RWPE2 (cell line): ENCODE data around the gene PCYT2.
A peak's percentile ranks its signal among the peaks of the same experiment; 100 is the strongest.

Experiments
- ATAC-seq: fragments of 200-7000 bp; cut with Tn5 transposase; 3 replicates; pipeline ENCODE4 v1.9.1; 2021; ENCODE audit warnings: low read depth
- DNase-seq: peaks from one replicate; pipeline ENCODE4 v3.0.0-alpha.2; 2020; ENCODE audit warnings: low spot score
- H3K27ac ChIP-seq: fragments of 450-650 bp; 2 replicates; pipeline ENCODE4 v1.5.1; 2017; ENCODE audit warnings: mild to moderate bottlenecking; ENCODE audit not compliant: poor library complexity, severe bottlenecking
- H3K27me3 ChIP-seq: fragments of 250-450 bp; sonication (Bioruptor Pico); 2 replicates; pipeline ENCODE4 v1.5.1; 2021; ENCODE audit warnings: mild to moderate bottlenecking, moderate library complexity; ENCODE audit not compliant: insufficient read depth, poor library complexity, severe bottlenecking
- H3K36me3 ChIP-seq: fragments of 250-450 bp; sonication (Bioruptor Pico); 2 replicates; pipeline ENCODE4 v1.5.1; 2020; ENCODE audit warnings: low read depth, mild to moderate bottlenecking, moderate library complexity
- H3K4me1 ChIP-seq: fragments of 250-450 bp; sonication (Bioruptor Pico); 2 replicates; pipeline ENCODE4 v1.5.1; 2021; ENCODE audit warnings: mild to moderate bottlenecking, moderate library complexity; ENCODE audit not compliant: insufficient read depth, poor library complexity, severe bottlenecking
- H3K4me3 ChIP-seq: fragments of 250-450 bp; sonication (Bioruptor Pico); 2 replicates; pipeline ENCODE4 v1.5.1; 2021; ENCODE audit warnings: mild to moderate bottlenecking, moderate library complexity; ENCODE audit not compliant: severe bottlenecking
- H3K9me3 ChIP-seq: fragments of 250-450 bp; sonication (Bioruptor Pico); 2 replicates; pipeline ENCODE4 v1.5.1; 2021; ENCODE audit warnings: mild to moderate bottlenecking, moderate library complexity; ENCODE audit not compliant: severe bottlenecking
- CTCF ChIP-seq: fragments of 450-650 bp; IDR thresholded peaks from one replicate; pipeline ENCODE4 v1.5.1; 2017; ENCODE audit warnings: mild to moderate bottlenecking, moderate library complexity; ENCODE audit not compliant: poor library complexity, severe bottlenecking

PCYT2 gene

GRCh38 chr17:81931557-81932332 is 20.5 kb upstream of the PCYT2 start:
- DNase-seq (no peak), ATAC-seq (peak; percentile 1; the same call in 2 of the 3 replicates)
- H3K27me3 ChIP-seq: no peaks in the 10 kb centered on the region
- H3K9me3 ChIP-seq: no peaks in the 10 kb centered on the region
- H3K4me3 ChIP-seq: no peak overlapping the region
- no peak overlapping the region for H3K27ac ChIP-seq
- H3K4me1 ChIP-seq: no peaks in the 10 kb centered on the region
- H3K36me3 ChIP-seq: peaks cover 24% of the 10 kb centered on the region
- TF ChIP-seq CTCF: no peak

- peaks cover 2% of the 10 kb centered on the region for H3K4me1 ChIP-seq
- H3K36me3 ChIP-seq: peaks cover 24% of the 10 kb centered on the region
- ATAC-seq (no peak), DNase-seq (no peak)
- H3K9me3 ChIP-seq: no peaks in the 10 kb centered on the region
- no peak overlapping the region for H3K4me3 ChIP-seq
- TF ChIP-seq CTCF: no peak
- no peaks in the 10 kb centered on the region for H3K27me3 ChIP-seq
- no peak overlapping the region for H3K27ac ChIP-seq
These were observed 20.0 kb upstream of the PCYT2 start for GRCh38 chr17:81931189-81931556.

- Histone ChIP-seq H3K27me3 (no peaks in the 10 kb centered on the region), H3K27ac (no peak overlapping the region), H3K4me3 (no peak overlapping the region), H3K4me1 (peaks cover 5% of the 10 kb centered on the region), H3K9me3 (no peaks in the 10 kb centered on the region), H3K36me3 (peaks cover 20% of the 10 kb centered on the region)
- DNase-seq (no peak), ATAC-seq (no peak)
- TF ChIP-seq CTCF: no peak
These were observed 19.2 kb upstream of the PCYT2 start for GRCh38 chr17:81930142-81931125.

- ATAC-seq (no peak), DNase-seq (no peak)
- H3K27ac ChIP-seq: no peak overlapping the region
- peaks cover 5% of the 10 kb centered on the region for H3K4me1 ChIP-seq
- no peak for TF ChIP-seq CTCF
- no peaks in the 10 kb centered on the region for H3K9me3 ChIP-seq
- H3K36me3 ChIP-seq: peaks cover 12% of the 10 kb centered on the region
- H3K27me3 ChIP-seq: no peaks in the 10 kb centered on the region
- no peak overlapping the region for H3K4me3 ChIP-seq
These were observed 18.3 kb upstream of the PCYT2 start for GRCh38 chr17:81929253-81930141.
